Hematopoietic multipotent progenitor cell treated with erythropoietin and hydrocortisone succinate and interleukin-3 and kit ligand, for 15 days (in vitro differentiated cells): Measurements from ENCODE around the gene KIN.
A peak's percentile ranks its signal among the peaks of the same experiment; 100 is the strongest.
"Not testable (repeated sequence)": the region's sequence is repeated elsewhere in the genome, so short reads cannot be mapped to it uniquely, and the experiment has no call there.

Experiments used
- DNase-seq: peaks from one replicate; pipeline ENCODE4 v3.0.0-alpha.2; 2015; ENCODE audit warnings: low spot score

The KIN gene

GRCh38 chr10:7794251-7795026 lies 6.6 kb upstream of the KIN start:
- DNase-seq = no peak

GRCh38 chr10:7792541-7792940 lies 4.7 kb upstream of the KIN start:
- no peak for DNase-seq

GRCh38 chr10:7789390-7789789 lies 1.6 kb upstream of the KIN start:
- DNase-seq = peak; percentile 62

- peak; percentile 10 for DNase-seq
These were observed 970 bp upstream of the KIN start for GRCh38 chr10:7788639-7789286.

DNA sequence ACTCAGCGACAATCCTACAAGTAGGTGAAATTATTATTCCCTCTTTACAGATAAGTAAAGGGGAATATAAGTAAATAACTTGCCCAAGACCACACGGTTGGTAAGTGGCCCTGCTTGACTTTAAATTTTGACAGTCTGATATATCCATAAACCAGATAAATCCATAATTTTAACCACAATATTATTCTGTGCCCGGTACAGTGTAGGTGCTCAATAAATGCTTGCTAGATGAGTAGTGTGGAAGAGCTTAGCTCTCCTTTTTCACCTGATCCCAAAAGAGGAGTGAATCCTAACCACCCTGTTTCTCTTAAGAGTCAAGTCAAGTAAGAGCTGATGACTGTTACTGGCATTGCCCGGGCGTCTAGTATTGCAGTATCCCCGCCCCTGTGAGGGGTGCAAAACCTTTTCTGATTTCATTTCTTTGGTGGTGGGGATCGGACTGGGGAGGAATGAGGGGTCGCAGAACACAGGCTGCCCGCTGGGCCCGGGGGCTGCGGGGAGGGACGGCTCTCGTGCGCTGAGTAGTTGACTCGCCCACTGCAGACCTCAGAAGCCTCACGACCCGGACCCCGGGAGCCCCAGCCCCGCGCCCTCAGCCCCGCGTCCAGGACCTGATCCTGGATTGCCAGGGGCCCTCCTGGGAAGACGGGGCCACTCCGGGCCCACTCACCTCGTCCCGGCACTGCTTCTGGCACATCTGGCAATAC lies 490 bp downstream of the KIN start:
- peak; percentile 28 for DNase-seq

- no peak for DNase-seq
These were observed 1.4 kb downstream of the KIN start for GRCh38 chr10:7786430-7786829.

- not testable (repeated sequence) for DNase-seq
These were observed 5.6 kb downstream of the KIN start for GRCh38 chr10:7782194-7782593.

DNA sequence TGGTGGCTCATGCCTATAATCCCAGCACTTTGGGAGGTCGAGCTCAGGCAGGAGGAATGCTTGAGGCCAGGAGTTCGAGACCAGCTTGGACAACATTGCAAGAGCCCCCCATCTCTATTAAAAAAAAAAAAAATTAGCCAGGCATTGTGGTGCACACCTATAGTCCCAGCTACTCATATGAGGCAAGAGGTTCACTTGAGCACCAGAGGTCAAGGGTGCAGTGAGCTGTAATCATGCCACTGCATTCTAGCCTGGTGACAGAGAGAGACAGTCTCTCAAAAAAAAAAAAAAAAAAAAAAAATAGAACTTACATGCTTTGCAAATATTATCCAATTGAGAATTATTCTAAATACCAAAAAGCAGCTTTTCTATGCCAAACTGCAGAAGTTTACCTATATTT lies 11.0 kb downstream of the KIN start:
- DNase-seq = no peak

DNA sequence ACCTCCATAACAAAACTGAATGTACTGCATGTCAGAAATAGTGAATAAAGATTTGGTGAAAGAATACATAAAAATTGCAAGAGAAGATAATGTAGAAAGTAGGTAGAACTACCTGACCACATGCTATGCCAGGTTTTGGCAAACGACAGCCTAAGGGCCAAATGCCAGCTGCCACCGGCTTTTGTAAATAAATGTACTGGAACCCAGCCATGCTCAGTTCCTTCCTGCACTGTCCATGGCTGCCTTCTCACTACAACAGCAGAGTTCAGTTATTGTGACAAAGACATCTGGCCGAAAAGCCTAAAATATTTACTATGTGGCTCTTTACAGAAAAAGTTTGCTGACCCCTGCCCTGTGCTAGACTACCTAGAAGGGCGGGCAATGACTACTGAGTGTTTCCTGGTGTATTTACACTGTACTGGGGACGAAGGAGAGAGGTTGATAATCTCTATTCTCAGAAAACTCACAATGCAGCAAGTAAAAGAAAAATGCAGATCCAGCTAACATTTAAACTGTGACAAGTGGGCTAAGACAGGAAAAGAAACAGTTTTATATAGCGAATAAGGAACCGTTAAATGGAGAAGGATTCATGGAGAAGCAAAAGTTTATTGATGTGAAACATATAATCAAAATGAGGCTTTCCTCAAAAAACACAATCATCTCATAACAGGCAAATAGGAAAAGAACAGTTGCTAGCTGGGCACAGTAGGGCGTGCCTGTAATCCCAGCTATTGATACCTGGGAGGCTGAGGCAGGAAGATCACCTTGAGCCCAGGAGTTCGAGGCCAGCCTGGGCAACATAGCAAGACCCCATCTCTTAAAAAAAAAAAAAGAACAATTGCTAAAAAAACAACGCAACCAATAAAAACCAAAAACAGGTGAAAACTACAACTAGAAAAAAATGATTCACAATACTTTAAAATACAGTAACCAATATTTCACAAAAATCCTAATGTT lies 13.7 kb downstream of the KIN start:
- DNase-seq = no peak

- DNase-seq = no peak
These were observed 19.4 kb downstream of the KIN start for GRCh38 chr10:7768417-7768816.

DNA sequence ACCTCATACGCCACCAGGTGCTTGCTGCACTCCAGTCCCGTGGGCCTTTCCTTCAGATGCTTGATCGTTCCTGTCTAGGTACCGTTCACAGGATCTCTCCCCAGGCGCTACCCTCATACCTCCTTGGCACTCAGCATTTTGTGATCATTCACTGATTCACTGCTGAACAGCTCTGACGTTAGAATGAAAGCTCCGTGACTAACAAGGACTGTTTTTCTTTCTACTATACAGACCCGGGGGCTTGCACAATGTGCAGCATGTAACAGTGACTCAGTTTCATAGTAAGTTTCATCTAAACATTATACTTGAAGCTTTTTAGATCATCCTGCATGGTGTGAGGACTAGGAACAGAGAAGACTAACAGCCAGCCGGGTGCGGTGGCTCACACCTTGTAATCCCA lies 20.6 kb downstream of the KIN start:
- DNase-seq = no peak

DNA sequence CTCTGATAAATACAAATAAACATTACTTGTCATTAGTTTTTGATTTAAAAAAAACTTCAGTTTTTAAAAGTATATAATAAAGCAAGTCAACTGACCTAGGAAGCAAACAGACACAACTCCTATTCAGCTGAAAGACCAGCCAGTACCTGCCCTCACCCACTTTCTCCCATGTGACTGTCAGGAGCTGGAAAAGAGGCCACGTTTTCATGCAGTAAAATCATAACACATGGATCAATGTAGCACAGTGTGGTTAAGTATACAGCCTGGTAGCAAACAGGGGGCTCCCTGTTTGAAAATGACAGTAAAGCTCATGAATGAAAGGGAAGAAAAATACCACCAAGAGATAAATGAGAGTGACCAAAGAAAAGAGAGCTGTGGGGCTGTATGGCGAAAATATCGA lies 21.6 kb downstream of the KIN start:
- DNase-seq = no peak

DNA sequence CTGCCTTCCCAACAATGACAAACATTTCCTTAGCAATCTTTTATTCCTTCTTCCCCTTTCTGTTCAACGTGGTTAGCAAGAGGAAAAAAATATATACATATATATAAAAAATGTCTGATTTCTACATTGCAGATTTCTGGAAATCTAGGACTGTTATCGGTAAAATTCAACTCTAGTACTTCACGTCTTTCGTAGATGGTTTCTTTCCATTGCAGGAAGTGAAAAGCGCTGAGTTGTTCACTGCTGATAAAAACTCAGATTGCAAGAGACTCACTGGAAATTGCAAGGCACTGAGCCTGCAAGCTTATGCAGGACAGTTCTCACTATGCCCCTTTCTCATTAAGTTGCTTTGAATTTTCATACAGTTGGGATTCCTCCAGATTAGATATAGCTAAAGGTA lies 23.9 kb downstream of the KIN start:
- DNase-seq = no peak

GRCh38 chr10:7756360-7756992 lies 31.3 kb downstream of the KIN start:
- peak; percentile 43 for DNase-seq

- no peak for DNase-seq
These were observed 32.7 kb downstream of the KIN start for GRCh38 chr10:7755103-7755502.

GRCh38 chr10:7752251-7752650 lies 35.5 kb downstream of the KIN start:
- no peak for DNase-seq

DNA sequence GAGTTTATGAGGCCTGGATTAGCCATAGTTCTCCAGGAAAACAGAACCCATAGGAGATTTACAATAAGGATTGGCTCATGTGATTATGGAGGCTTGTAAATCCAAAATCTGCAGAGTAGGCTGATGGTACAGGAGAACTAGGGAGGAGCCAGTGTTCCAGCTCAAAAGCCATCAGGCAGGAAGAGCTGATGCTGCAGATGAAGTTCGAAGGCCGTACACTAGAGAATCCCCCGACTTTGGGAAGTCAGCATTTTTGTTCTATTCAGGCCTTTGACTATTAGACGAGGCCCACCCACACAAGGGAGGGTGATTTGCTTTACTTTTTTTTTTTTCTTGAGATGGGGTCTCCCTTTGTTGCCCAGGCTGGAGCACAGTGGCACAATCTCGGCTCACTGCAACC lies 37.6 kb downstream of the KIN start:
- DNase-seq = no peak

DNA sequence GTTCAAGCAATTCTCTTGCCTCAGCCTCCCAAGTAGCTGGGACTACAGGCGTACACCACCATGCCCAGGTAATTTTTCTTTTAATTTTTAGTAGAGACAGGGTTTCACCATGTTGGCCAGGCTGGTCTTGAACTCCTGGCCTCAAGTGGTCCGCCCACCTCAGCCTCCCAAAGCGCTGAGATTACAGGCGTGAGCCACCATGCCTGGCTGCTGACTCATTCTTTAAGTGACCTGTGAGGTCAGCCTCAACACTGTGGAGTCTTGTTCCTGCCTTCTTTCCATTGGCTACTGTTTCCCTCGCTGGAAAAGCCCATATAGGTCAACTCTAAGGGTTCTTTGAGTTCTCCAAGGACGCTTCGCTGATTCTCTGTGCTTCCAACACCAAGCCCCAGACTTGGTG lies 39.2 kb downstream of the KIN start:
- DNase-seq = not testable (repeated sequence)

GRCh38 chr10:7744307-7744706 lies 43.5 kb downstream of the KIN start:
- no peak for DNase-seq

DNA sequence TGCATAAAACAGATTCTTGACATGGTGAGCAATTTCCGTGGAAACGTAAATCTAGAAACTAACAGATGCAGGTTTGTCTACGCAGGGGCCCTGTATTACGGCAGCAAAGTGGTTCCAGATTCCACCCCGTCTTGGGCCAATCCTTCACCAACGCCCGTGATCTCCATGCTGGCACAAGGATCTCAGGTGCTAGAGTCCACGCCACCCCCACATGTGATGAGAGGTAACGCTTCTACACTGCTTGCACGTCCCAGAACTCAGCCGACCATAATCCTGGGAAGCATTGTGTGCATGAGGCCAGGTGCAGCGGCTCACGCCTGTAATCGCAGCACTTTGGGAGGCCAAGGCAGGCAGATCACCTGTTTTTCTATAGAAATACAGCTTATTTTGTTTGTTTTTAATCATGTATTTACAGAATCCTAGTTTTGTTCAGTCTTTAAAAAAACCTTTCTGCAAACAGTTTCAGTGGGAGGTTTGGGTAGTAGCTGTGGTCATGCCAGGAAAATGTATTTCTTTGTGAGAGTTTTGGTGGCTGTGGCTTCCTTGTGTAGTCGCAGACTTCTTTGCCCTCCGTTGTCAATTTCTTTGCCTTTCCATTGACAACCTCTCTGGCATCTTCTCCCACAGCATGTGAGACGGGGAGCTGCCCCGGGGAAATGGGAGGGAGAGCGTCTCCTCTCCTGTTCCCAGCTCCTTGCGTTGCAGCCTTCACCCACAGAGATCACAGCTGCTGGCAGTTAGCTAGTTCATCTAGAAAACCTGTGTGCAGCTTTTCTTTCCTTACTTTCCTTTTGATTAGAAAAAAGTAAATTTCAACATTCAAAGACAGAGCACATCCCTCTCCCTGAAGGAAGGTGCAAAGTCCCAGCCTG lies 49.0 kb downstream of the KIN start:
- DNase-seq = no peak

GRCh38 chr10:7734821-7735220 lies 53.0 kb downstream of the KIN start:
- no peak for DNase-seq
